ENCODE data around the gene CHAF1B.
A peak's percentile ranks its signal among the peaks of the same experiment; 100 is the strongest.
"Not testable (repeated sequence)": the region's sequence is repeated elsewhere in the genome, so short reads cannot be mapped to it uniquely, and the experiment has no call there.

Gene CHAF1B

GRCh38 chr21:36385233-36386030 is at the start of gene CHAF1B:
Gene CHAF1B (plus strand): TSS chr21:36385392. CDS start chr21:36386137, 745 bp downstream.
- peak; percentile 77 to 78 for DNase-seq

DNA sequence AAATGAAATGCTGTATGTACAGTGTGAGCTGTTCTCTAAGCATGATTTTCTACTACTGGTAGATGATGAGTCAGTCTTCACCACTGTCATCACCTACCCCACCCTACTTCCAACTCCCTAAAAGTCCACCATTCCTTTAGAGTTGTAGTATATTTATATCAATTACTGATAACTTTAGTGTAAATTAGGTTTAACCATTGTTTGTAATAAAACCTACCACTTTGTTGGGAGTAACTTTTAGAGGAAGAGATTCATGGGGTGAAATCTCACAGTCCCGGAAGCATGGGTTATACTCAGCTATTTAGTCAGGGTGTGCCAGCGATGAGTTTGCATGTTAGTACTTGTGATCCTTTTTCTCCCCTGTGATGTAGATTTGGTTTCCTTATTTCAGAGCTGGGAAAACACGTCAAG is 48.1 kb upstream of the CHAF1B start:
- no peak for DNase-seq

DNA sequence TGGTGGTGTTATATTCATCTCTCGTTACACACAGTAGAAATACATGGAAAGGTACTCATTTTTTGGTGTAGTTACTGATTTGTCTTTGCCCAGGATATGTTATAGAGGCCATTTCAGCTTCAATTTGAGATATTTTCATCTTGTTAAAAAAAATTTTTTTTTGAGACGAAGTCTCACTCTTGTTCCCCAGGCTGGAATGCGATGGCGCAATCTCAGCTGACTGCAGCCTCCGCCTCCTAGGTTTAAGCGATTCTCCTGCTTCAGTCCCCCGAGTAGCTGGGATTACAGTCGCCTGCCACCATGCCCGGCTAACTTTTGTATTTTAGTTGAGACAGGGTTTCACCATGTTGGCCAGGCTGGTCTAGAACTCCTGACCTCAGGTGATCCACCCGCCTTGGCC is 46.2 kb upstream of the CHAF1B start:
- DNase-seq: no peak

- DNase-seq: not testable (repeated sequence)
Measured at GRCh38 chr21:36342581-36342980, 42.6 kb upstream of the CHAF1B start.

DNA sequence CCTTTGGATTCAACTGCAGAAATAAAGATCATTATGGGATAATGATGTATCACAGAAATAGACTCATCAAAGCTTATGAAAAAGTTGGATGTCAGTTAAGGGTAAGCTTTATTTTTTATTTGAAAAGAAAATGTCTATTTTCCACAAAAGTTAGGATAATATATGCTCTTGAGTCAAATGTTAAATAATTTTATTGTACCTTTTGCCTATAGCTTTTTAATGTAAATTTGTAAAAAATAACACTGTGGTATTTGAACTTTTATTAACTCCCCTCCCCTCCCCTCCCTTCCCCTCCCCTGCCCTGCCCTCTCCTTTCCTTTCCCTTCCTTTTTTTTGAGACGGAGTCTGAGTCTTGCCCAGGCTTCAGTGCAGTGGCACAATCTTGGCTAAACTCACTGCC is 40.3 kb upstream of the CHAF1B start:
- no peak for DNase-seq

- DNase-seq: no peak
Measured at GRCh38 chr21:36347278-36347961, 37.8 kb upstream of the CHAF1B start.

DNA sequence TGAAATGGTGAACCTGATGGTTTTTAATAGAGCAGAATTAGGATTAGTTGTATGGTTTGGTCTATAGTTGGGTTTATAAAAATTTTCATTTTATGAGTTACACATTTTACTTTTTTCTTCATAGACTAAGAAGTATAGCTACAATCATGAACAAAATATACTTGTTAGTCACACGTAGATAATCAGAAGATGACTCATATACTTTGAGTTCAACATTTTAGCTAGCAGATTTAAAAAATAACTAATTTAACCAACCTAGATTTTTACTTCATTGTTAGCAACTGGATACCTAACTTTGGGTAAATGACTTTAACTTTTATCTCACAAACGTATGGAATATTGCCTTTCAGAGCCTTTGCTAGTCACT is 37.2 kb upstream of the CHAF1B start:
- DNase-seq: no peak

- no peak for DNase-seq
Measured at GRCh38 chr21:36349315-36349714, 35.9 kb upstream of the CHAF1B start.

DNA sequence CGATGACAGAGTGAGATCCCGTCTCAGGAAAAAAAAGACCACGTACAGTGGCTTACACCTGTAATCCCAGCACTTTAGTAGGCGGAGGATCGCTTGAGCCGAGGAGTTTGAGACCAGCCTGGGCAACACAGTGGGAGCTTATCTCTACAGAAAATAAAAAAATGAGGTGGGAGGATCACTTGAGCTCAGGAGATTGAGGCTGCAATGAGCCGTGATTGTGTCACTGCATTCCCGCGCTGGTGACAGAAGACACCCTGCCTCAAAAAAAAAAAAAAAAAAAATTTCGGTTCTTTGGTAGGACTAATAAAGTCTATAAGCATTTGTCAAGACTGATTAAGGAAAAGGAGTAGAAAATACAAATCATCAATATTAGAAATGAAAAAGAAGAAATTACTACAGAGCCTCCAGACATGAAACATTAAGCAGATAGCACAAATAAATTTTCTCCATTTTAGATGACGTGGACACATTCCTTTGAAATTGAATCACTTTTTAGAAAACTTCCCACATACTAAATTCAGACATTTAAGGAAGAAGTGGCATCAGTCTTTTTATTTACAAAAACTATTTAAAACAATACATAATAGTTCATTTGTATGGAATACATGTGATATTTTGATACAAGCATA is 34.8 kb upstream of the CHAF1B start:
- no peak for DNase-seq

- no peak for DNase-seq
Measured at GRCh38 chr21:36354918-36355680, 30.1 kb upstream of the CHAF1B start.

GRCh38 chr21:36355868-36356267 is 29.3 kb upstream of the CHAF1B start:
- DNase-seq: no peak

DNA sequence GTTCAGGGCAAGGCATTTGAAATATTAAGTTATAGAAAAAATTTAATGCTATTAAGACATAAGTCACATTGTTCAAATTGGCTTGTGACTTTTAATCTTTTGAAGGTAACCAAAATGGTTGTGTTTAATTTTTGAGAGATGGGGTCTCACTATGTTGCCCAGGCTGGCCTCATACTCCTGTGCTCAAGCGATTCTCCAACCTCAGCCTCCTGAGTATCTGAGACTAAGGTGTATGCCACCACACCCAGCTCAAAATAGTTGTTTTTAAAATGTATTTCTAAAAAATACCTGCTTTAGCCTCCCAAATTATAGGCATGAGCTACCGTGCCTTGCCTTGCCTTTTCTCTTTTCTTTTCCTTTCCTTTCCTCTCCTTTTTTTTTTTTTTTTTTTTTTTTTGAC is 26.0 kb upstream of the CHAF1B start:
- DNase-seq: no peak

DNA sequence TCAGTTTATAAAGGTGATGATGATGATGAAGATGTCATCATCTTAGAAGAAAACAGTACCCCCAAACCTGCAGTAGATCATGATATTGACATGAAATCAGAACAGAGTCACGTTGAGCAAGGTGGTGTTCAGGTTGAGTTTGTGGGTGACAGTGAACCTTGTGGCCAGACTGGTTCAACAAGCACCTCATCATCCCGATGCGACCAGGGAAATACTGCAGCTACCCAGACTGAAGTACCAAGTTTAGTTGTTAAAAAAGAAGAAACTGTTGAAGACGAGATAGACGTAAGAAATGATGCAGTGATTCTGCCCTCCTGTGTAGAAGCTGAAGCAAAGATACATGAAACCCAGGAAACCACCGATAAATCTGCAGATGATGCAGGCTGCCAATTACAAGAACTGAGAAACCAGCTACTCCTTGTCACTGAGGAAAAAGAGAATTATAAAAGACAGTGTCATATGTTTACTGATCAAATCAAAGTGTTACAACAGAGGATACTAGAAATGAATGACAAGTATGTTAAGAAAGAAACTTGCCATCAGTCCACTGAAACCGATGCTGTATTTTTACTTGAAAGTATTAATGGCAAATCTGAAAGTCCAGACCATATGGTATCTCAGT is 16.0 kb upstream of the CHAF1B start:
- no peak for DNase-seq

- no peak for DNase-seq
Measured at GRCh38 chr21:36375994-36376393, 9.2 kb upstream of the CHAF1B start.

DNA sequence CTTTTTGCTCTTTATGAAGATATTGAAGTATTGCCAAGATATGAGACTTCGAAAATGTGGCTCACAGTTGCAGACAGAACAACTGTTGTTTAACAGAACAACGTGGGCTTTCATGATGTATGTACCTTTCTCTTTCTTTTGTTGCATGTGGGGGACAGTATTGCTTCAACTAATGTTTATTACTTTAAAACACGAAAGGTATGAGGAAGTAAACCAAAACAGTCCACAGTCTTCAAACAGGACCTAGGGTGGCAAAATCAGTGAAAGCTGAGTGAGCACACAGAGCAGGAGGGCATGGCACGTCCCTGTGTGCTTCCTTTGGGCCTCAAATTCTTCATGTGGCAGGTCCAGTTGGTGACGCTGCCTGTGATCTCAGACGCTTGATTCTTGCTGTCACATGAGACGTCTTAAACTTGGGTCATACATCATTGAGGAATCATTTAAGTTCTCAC is 7.8 kb upstream of the CHAF1B start:
- no peak for DNase-seq

DNA sequence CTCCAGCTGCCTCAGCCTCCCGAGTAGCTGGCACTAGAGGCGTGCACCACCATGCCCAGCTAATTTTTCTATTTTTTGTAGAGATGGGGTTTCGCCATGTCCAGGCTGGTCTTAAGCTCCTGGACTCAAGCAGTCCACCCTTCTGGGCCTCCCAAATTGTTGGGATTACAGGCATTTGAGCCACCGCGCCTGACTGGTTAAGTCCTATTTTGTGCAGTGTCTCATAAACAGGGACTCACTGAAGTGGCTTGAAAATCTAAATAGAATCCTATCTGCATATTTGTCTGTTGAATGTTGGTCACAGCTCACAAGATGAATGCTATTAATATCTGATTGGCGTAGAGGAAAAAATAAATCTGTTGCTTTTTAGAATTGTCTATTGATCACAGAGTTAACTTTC is 5.9 kb upstream of the CHAF1B start:
- no peak for DNase-seq

- DNase-seq: no peak
Measured at GRCh38 chr21:36381841-36382589, 3.2 kb upstream of the CHAF1B start.

- not testable (repeated sequence) for DNase-seq
Measured at GRCh38 chr21:36382722-36383121, 2.5 kb upstream of the CHAF1B start.

DNA sequence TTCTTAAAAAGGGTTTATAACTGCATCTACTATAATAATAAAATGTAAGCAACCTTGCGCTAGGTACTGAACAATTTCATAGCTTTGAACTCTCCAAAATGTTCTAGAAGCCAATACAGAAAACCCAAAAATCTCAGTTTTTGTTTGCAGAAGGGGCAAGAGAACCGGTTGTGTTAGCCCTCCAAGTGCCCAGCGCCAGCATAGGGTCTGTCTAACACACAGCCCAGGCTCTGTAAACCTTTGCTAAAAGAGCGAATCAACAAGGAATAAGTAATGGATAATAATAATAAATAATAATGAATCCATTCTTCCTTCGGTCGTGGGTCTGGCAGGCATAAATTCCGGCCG is 333 bp upstream of the CHAF1B start:
- DNase-seq: no peak

DNA sequence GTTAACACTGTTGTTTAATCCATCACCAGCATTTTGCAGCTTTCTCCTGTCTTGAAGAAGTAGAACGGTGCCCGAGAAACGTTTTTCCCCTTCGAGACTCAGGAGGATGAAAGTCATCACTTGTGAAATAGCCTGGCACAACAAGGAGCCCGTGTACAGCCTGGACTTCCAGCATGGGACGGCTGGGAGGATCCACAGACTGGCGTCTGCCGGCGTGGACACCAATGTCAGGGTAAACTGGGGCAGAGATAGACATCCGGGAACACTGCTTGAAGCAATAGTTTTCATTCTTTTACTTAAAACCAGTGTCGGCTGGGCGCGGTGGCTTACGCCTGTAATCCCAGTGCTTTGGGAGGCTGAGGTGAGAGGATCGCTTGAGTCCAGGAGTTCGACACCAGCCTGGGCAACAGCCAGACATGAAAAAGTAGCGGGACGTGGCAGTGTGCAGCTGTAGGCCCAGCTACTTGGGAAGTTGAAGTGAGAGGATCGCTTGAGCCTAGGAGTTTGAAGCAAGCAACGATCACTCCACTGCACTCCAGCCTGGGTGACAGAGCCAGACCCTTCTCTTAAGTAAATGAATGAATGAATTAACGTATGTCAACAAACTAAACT is 945 bp downstream of the CHAF1B start:
- no peak for DNase-seq

GRCh38 chr21:36388096-36388495 is 2.9 kb downstream of the CHAF1B start:
- no peak for DNase-seq

DNA sequence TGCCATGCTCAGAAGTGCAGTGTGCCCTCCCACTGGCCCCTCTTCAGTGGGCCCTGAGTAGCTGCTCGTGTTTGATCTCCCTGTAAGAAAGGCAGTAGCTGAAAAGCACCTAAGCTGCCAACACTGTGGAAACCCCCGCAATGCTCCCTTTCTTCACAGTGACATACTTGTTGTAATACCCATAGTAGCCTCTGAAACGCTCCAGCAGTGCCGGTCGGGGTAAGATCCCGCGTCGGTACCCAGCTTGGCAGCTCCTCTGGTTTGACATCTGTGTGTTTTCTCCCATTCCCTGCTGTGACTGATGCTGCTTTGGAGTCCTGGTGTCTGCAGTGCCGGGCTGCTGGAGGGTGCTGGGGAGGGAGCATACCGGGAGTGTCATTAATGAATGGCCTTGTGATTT is 3.6 kb downstream of the CHAF1B start:
- DNase-seq: no peak

Data from activated CD4-positive, alpha-beta T cell treated with anti-CD3 and anti-CD28 coated beads for 4 hours (primary cell).